Lower lobe of right lung (tissue), 2 donors: Measurements from ENCODE around the gene LOX. TPM values are rescaled to one million over a fixed set of nuclear protein-coding genes. Genes with fewer than 3 reads are reported as not detected.

ENCODE experiments used
- ATAC-seq, 2 donors: fragments of 200-7000 bp; cut with Tn5 transposase; one replicate each; pipeline ENCODE4 v1.9.1; 2020 to 2022; ENCODE audit warnings: mild to moderate bottlenecking in 2 of 2, moderate library complexity in 2 of 2
- DNase-seq: peaks from one replicate; pipeline ENCODE4 v3.0.0-alpha.2; 2020
- H3K27ac ChIP-seq: fragments of 200-600 bp; one replicate; pipeline ENCODE4 v1.8.0; 2022
- H3K27me3 ChIP-seq: fragments of 200-600 bp; one replicate; pipeline ENCODE4 v1.8.0; 2022; ENCODE audit warnings: low read depth
- H3K36me3 ChIP-seq: fragments of 200-600 bp; one replicate; pipeline ENCODE4 v1.8.0; 2022; ENCODE audit warnings: mild to moderate bottlenecking
- H3K4me1 ChIP-seq: fragments of 200-600 bp; one replicate; pipeline ENCODE4 v1.8.0; 2022
- H3K4me3 ChIP-seq: fragments of 200-600 bp; one replicate; pipeline ENCODE4 v1.8.0; 2022; ENCODE audit warnings: mild to moderate bottlenecking
- H3K9me3 ChIP-seq: fragments of 200-600 bp; one replicate; pipeline ENCODE4 v1.8.0; 2022
- CTCF ChIP-seq: fragments of 200-600 bp; IDR thresholded peaks from one replicate; pipeline ENCODE4 v1.8.0; 2022; ENCODE audit warnings: antibody characterized with exemption, mild to moderate bottlenecking
- intact Hi-C: fragments of 100-400 bp; cut with DNase I; formaldehyde crosslinking; loops from one replicate; pipeline ENCODE4 v1.11.0; 2022
- total RNA-seq: library from RNA; stranded (reverse); fragmentation: NEBNext Ultra II Directional; extraction: Animal tissue kit (Norgen Biotek cat#: 25700); gene quantifications from one replicate; pipeline ENCODE4 v1.2.1, GENCODE V29; 2021
- donor health status: DM: no; HTN: yes; CAD: no; lungs with severe emphysema.

Gene LOX
- total RNA-seq, 1 donor from 2014 or later: 16.2 TPM

- intact Hi-C loops: no loop called here
- ATAC-seq (no peak), DNase-seq (no peak)
- H3K9me3 ChIP-seq: no peaks in the 10 kb centered on the region
- no peak overlapping the region for H3K4me3 ChIP-seq
- no peak overlapping the region for H3K27ac ChIP-seq
- peaks cover 31% of the 10 kb centered on the region for H3K36me3 ChIP-seq
- H3K4me1 ChIP-seq: no peaks in the 10 kb centered on the region
- no peak for TF ChIP-seq CTCF
- H3K27me3 ChIP-seq: no peaks in the 10 kb centered on the region
These were observed 58.0 kb downstream of the LOX start for GRCh38 chr5:122019919-122020590.

- ATAC-seq: no peak
- no peak for DNase-seq
- Histone ChIP-seq H3K36me3 (peaks cover 3% of the 10 kb centered on the region), H3K4me1 (no peaks in the 10 kb centered on the region), H3K27me3 (no peaks in the 10 kb centered on the region), H3K27ac (no peak overlapping the region), H3K9me3 (no peaks in the 10 kb centered on the region), H3K4me3 (no peak overlapping the region)
- TF ChIP-seq CTCF: no peak
- intact Hi-C loops: no loop called here
These were observed 62.6 kb downstream of the LOX start for GRCh38 chr5:122015471-122015870.

- ATAC-seq: no peak
- no peaks in the 10 kb centered on the region for H3K4me1 ChIP-seq
- intact Hi-C loops: no loop called here
- no peaks in the 10 kb centered on the region for H3K36me3 ChIP-seq
- no peak overlapping the region for H3K27ac ChIP-seq
- no peak for DNase-seq
- no peak overlapping the region for H3K4me3 ChIP-seq
- no peak for TF ChIP-seq CTCF
- H3K27me3 ChIP-seq: no peaks in the 10 kb centered on the region
- H3K9me3 ChIP-seq: no peaks in the 10 kb centered on the region
These were observed 63.7 kb downstream of the LOX start for GRCh38 chr5:122014236-122014935.

Other genes starting within 250 kb of the LOX start
- gene FTMT, start 226.4 kb downstream of the LOX start, total RNA-seq: not detected
- 13.8 TPM for gene SRFBP1, start 116.3 kb downstream of the LOX start, total RNA-seq
- 2.2 TPM for gene ZNF474, start 51.3 kb upstream of the LOX start, total RNA-seq
- gene SNCAIP, start 234.0 kb upstream of the LOX start, total RNA-seq: 4.4 TPM